GM18858 (cell line): ENCODE results near the gene TINCR.

Source experiments
- ATAC-seq: cut with Tn5 transposase; IDR thresholded peaks from one replicate; pipeline ENCODE4 v1.9.1; 2021; ENCODE audit not compliant: unreplicated experiment

The TINCR gene

GRCh38 chr19:5590151-5590864, 22.6 kb upstream of the TINCR start:
- no peak for ATAC-seq

GRCh38 chr19:5588906-5589676, 21.3 kb upstream of the TINCR start:
- ATAC-seq, result no peak

- no peak for ATAC-seq
Measured at GRCh38 chr19:5588441-5588840, 20.7 kb upstream of the TINCR start.

- no peak for ATAC-seq
Measured at GRCh38 chr19:5587661-5588060, 19.9 kb upstream of the TINCR start.

- ATAC-seq, result no peak
Measured at GRCh38 chr19:5587071-5587455, 19.3 kb upstream of the TINCR start.

GRCh38 chr19:5586300-5587070, 18.7 kb upstream of the TINCR start:
- no peak for ATAC-seq

- ATAC-seq, result no peak
Measured at GRCh38 chr19:5585461-5586299, 17.9 kb upstream of the TINCR start.

GRCh38 chr19:5580161-5580571, 12.4 kb upstream of the TINCR start:
- no peak for ATAC-seq

GRCh38 chr19:5579697-5580096, 11.9 kb upstream of the TINCR start:
- ATAC-seq, result no peak

GRCh38 chr19:5579286-5579685, 11.5 kb upstream of the TINCR start:
- ATAC-seq, result no peak

- ATAC-seq, result no peak
Measured at GRCh38 chr19:5578097-5578846, 10.5 kb upstream of the TINCR start.

- ATAC-seq, result no peak
Measured at GRCh38 chr19:5575590-5575989, 7.8 kb upstream of the TINCR start.

GRCh38 chr19:5572556-5573286, 5.0 kb upstream of the TINCR start:
- ATAC-seq, result no peak

GRCh38 chr19:5571777-5572176, 4.0 kb upstream of the TINCR start:
- no peak for ATAC-seq

GRCh38 chr19:5567970-5568407, 236 bp upstream of the TINCR start:
- ATAC-seq, result no peak

- no peak for ATAC-seq
Measured at GRCh38 chr19:5564930-5565329, 2.8 kb downstream of the TINCR start.

- no peak for ATAC-seq
Measured at GRCh38 chr19:5563935-5564612, 3.7 kb downstream of the TINCR start.

- no peak for ATAC-seq
Measured at GRCh38 chr19:5563008-5563431, 4.7 kb downstream of the TINCR start.

- ATAC-seq, result no peak
Measured at GRCh38 chr19:5562280-5562679, 5.5 kb downstream of the TINCR start.
